ENCODE measurements around the gene CNOT4. TPM values are rescaled to one million over a fixed set of nuclear protein-coding genes. Genes with fewer than 3 reads are reported as not detected.

CNOT4 gene
- total RNA-seq, 1 donor from 2014 or later: 32.1 TPM

GRCh38 chr7:135370656-135371055 is 139.2 kb downstream of the CNOT4 start:
- no peak for DNase-seq (ENCODE audit: extremely low spot score, unreplicated experiment)
- H3K27me3 Mint-ChIP-seq: no peaks in the 10 kb centered on the region
- TF ChIP-seq CTCF (conservative IDR thresholded peaks at IDR 0.05): no peak
- no peak overlapping the region for H3K27ac Mint-ChIP-seq
- no peak overlapping the region for H3K4me3 Mint-ChIP-seq
- no peaks in the 10 kb centered on the region for H3K36me3 Mint-ChIP-seq
- H3K9me3 Mint-ChIP-seq: no peaks in the 10 kb centered on the region
- H3K4me1 Mint-ChIP-seq (ENCODE audit: unreplicated experiment): peaks cover 8% of the 10 kb centered on the region

GRCh38 chr7:135369405-135369804 is 140.5 kb downstream of the CNOT4 start:
- Mint-ChIP-seq H3K27me3 (no peaks in the 10 kb centered on the region), H3K9me3 (no peaks in the 10 kb centered on the region), H3K27ac (no peak overlapping the region), H3K4me1 (ENCODE audit: unreplicated experiment) (peaks cover 8% of the 10 kb centered on the region), H3K4me3 (no peak overlapping the region), H3K36me3 (no peaks in the 10 kb centered on the region)
- no peak for TF ChIP-seq CTCF (conservative IDR thresholded peaks at IDR 0.05)
- no peak for DNase-seq (ENCODE audit: extremely low spot score, unreplicated experiment)

GRCh38 chr7:135368416-135369186 is 141.3 kb downstream of the CNOT4 start:
- H3K36me3 Mint-ChIP-seq: peaks cover 2% of the 10 kb centered on the region

GRCh38 chr7:135366843-135367508 is 142.9 kb downstream of the CNOT4 start:
- Mint-ChIP-seq H3K4me3 (no peak overlapping the region), H3K36me3 (peaks cover 16% of the 10 kb centered on the region), H3K27me3 (no peaks in the 10 kb centered on the region), H3K4me1 (ENCODE audit: unreplicated experiment) (peaks cover 8% of the 10 kb centered on the region), H3K9me3 (no peaks in the 10 kb centered on the region), H3K27ac (no peak overlapping the region)
- DNase-seq (ENCODE audit: extremely low spot score, unreplicated experiment): no peak
- no peak for TF ChIP-seq CTCF (conservative IDR thresholded peaks at IDR 0.05)

More at GRCh38 chr7:135368416-135369186, 141.3 kb downstream of the CNOT4 start:
- H3K9me3 Mint-ChIP-seq: no peaks in the 10 kb centered on the region
- H3K27ac Mint-ChIP-seq: no peak overlapping the region
- no peaks in the 10 kb centered on the region for H3K27me3 Mint-ChIP-seq
- no peak overlapping the region for H3K4me3 Mint-ChIP-seq
- no peak for TF ChIP-seq CTCF (conservative IDR thresholded peaks at IDR 0.05)
- H3K4me1 Mint-ChIP-seq (ENCODE audit: unreplicated experiment): peaks cover 8% of the 10 kb centered on the region
- no peak for DNase-seq (ENCODE audit: extremely low spot score, unreplicated experiment)

GRCh38 chr7:135365721-135366120 is 144.2 kb downstream of the CNOT4 start:
- TF ChIP-seq CTCF (conservative IDR thresholded peaks at IDR 0.05): no peak
- H3K27ac Mint-ChIP-seq: no peak overlapping the region
- H3K27me3 Mint-ChIP-seq: no peaks in the 10 kb centered on the region
- peaks cover 8% of the 10 kb centered on the region for H3K4me1 Mint-ChIP-seq (ENCODE audit: unreplicated experiment)
- H3K9me3 Mint-ChIP-seq: no peaks in the 10 kb centered on the region
- H3K4me3 Mint-ChIP-seq: no peak overlapping the region
- peaks cover 16% of the 10 kb centered on the region for H3K36me3 Mint-ChIP-seq
- no peak for DNase-seq (ENCODE audit: extremely low spot score, unreplicated experiment)

Measured in type B pancreatic cell (in vitro differentiated cells).